Measurements from ENCODE around the gene ZNF775. TPM values are rescaled to one million over a fixed set of nuclear protein-coding genes. Genes with fewer than 3 reads are reported as not detected.

ZNF775 gene
- total RNA-seq, 1 donor from 2014 or later: 4.4 TPM

- no peak for TF ChIP-seq CTCF (IDR thresholded peaks at IDR 0.05)
- H3K36me3 ChIP-seq: peaks cover 29% of the 10 kb centered on the region
- H3K9me3 ChIP-seq: no peaks in the 10 kb centered on the region
- intact Hi-C loops (cut with DNase I): no loop called here
- DNase-seq (peak; percentile 97), ATAC-seq (peak; percentile 91)
- peaks cover 24% of the 10 kb centered on the region for H3K4me1 ChIP-seq
- no peaks in the 10 kb centered on the region for H3K27me3 ChIP-seq
- H3K4me3 ChIP-seq: peak within 1 kb of the TSS; percentile 85
- peak within 1 kb of the TSS; percentile 99 for H3K27ac ChIP-seq
Observed at GRCh38 chr7:150368096-150368883, 10.8 kb upstream of the ZNF775 start, which contains the start of gene REPIN1. REPIN1 (plus strand) TSS chr7:150368822; CDS start chr7:150369712, 890 bp downstream.

GRCh38 chr7:150368884-150369747, 10.0 kb upstream of the ZNF775 start:
- ATAC-seq: peak; percentile 71
- peak overlapping the region; percentile 99 for H3K27ac ChIP-seq
- H3K4me3 ChIP-seq: peak overlapping the region; percentile 85
- no peaks in the 10 kb centered on the region for H3K27me3 ChIP-seq
- H3K4me1 ChIP-seq: peaks cover 31% of the 10 kb centered on the region
- peaks cover 37% of the 10 kb centered on the region for H3K36me3 ChIP-seq
- no peaks in the 10 kb centered on the region for H3K9me3 ChIP-seq
- intact Hi-C loops (cut with DNase I): no loop called here
- TF ChIP-seq CTCF (IDR thresholded peaks at IDR 0.05): no peak
- DNase-seq: peak; percentile 84

- DNase-seq (no peak), ATAC-seq (no peak)
- Histone ChIP-seq H3K36me3 (peaks cover 41% of the 10 kb centered on the region), H3K27ac (peak overlapping the region; percentile 99), H3K27me3 (no peaks in the 10 kb centered on the region), H3K9me3 (no peaks in the 10 kb centered on the region), H3K4me1 (peaks cover 31% of the 10 kb centered on the region), H3K4me3 (peak overlapping the region; percentile 85)
- TF ChIP-seq CTCF (IDR thresholded peaks at IDR 0.05): no peak
- intact Hi-C loops (cut with DNase I): no loop called here
Observed at GRCh38 chr7:150369748-150370501, 9.2 kb upstream of the ZNF775 start.

- ATAC-seq: no peak
Observed at GRCh38 chr7:150370612-150371071, 8.5 kb upstream of the ZNF775 start.

More at GRCh38 chr7:150370612-150371071, 8.5 kb upstream of the ZNF775 start:
- Histone ChIP-seq H3K36me3 (peaks cover 41% of the 10 kb centered on the region), H3K27me3 (no peaks in the 10 kb centered on the region), H3K4me3 (no peak overlapping the region), H3K27ac (peak overlapping the region; percentile 11), H3K4me1 (peaks cover 34% of the 10 kb centered on the region), H3K9me3 (no peaks in the 10 kb centered on the region)
- DNase-seq: no peak
- intact Hi-C loops (cut with DNase I): no loop called here
- no peak for TF ChIP-seq CTCF (IDR thresholded peaks at IDR 0.05)
